Stimulated activated memory B cell treated with anti-CD40 and anti-IgM and Interleukin-4, amounts not matched to agents 10 μg/mL and 1 μg/mL and 100 μg/mL, for 72 hours (primary cell): ENCODE data around the gene AHRR.

Source experiments
- ATAC-seq: fragments of 150-1000 bp; cut with Tn5 transposase; 2 replicates; pipeline ENCODE4 v1.10.0; 2021
- H3K27ac Mint-ChIP-seq: one replicate; pipeline ENCODE4 v1.8.0; 2022; ENCODE audit warnings: mild to moderate bottlenecking, mixed read lengths
- H3K27me3 Mint-ChIP-seq: one replicate; pipeline ENCODE4 v1.8.0; 2022; ENCODE audit warnings: mixed read lengths
- H3K36me3 Mint-ChIP-seq: one replicate; pipeline ENCODE4 v1.8.0; 2022; ENCODE audit warnings: mixed read lengths
- H3K4me1 Mint-ChIP-seq: one replicate; pipeline ENCODE4 v1.8.0; 2022; ENCODE audit warnings: mixed read lengths
- H3K4me3 Mint-ChIP-seq: one replicate; pipeline ENCODE4 v1.8.0; 2022; ENCODE audit warnings: mild to moderate bottlenecking, moderate library complexity, mixed read lengths
- H3K9me3 Mint-ChIP-seq: one replicate; pipeline ENCODE4 v1.8.0; 2022; ENCODE audit warnings: mixed read lengths

Gene AHRR

GRCh38 chr5:440401-441201 lies 119.1 kb downstream of the AHRR start:
- Mint-ChIP-seq H3K9me3 (no peaks in the 10 kb centered on the region), H3K27me3 (peaks cover under 1% of the 10 kb centered on the region), H3K27ac (peak overlapping the region; percentile 95), H3K4me1 (peaks cover 56% of the 10 kb centered on the region), H3K36me3 (peaks cover 14% of the 10 kb centered on the region), H3K4me3 (peak overlapping the region; percentile 30)
- no peak for ATAC-seq

DNA sequence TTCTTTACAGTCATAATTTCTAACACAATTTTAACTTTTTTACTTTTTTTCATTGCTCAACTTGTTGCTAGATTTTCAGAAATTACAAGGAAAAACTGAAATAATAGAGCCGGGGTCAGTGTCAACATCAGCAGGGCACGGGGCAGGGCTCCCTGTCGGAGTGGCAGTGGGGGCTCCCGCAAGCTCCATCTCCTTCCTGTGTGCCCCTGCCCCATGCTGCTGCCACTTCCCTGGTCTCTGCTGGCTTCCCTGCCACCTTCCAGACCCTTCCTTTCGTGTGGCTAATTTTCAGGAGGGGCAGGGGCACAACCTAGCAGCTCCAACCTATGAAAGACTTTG lies 120.5 kb downstream of the AHRR start:
- H3K4me3 Mint-ChIP-seq, result peak overlapping the region; percentile 99
- ATAC-seq, result no peak
- H3K27ac Mint-ChIP-seq, result peak overlapping the region; percentile 95
- H3K4me1 Mint-ChIP-seq, result peaks cover 69% of the 10 kb centered on the region
- H3K27me3 Mint-ChIP-seq, result no peaks in the 10 kb centered on the region
- no peaks in the 10 kb centered on the region for H3K9me3 Mint-ChIP-seq
- peaks cover 23% of the 10 kb centered on the region for H3K36me3 Mint-ChIP-seq

- Mint-ChIP-seq H3K9me3 (no peaks in the 10 kb centered on the region), H3K4me1 (peaks cover 76% of the 10 kb centered on the region), H3K36me3 (peaks cover 30% of the 10 kb centered on the region), H3K27me3 (no peaks in the 10 kb centered on the region), H3K4me3 (peak within 1 kb of the TSS; percentile 99), H3K27ac (peak within 1 kb of the TSS; percentile 95)
- ATAC-seq, result peak; percentile 89
Measured at GRCh38 chr5:442335-443238, 121.1 kb downstream of the AHRR start, which contains the start of gene EXOC3. EXOC3 (plus strand) TSS chr5:443176; CDS start chr5:446206, 3,030 bp downstream.

- Mint-ChIP-seq H3K27ac (peak overlapping the region; percentile 95), H3K36me3 (peaks cover 39% of the 10 kb centered on the region), H3K4me1 (peaks cover 85% of the 10 kb centered on the region), H3K27me3 (no peaks in the 10 kb centered on the region), H3K4me3 (peak overlapping the region; percentile 99), H3K9me3 (no peaks in the 10 kb centered on the region)
- ATAC-seq, result peak; percentile 56
Measured at GRCh38 chr5:443239-444151, 122.0 kb downstream of the AHRR start.

GRCh38 chr5:444226-444625 lies 122.7 kb downstream of the AHRR start:
- H3K9me3 Mint-ChIP-seq, result no peaks in the 10 kb centered on the region
- peaks cover 46% of the 10 kb centered on the region for H3K36me3 Mint-ChIP-seq
- peak overlapping the region; percentile 99 for H3K4me3 Mint-ChIP-seq
- peak overlapping the region; percentile 95 for H3K27ac Mint-ChIP-seq
- no peak for ATAC-seq
- peaks cover 89% of the 10 kb centered on the region for H3K4me1 Mint-ChIP-seq
- H3K27me3 Mint-ChIP-seq, result no peaks in the 10 kb centered on the region

DNA sequence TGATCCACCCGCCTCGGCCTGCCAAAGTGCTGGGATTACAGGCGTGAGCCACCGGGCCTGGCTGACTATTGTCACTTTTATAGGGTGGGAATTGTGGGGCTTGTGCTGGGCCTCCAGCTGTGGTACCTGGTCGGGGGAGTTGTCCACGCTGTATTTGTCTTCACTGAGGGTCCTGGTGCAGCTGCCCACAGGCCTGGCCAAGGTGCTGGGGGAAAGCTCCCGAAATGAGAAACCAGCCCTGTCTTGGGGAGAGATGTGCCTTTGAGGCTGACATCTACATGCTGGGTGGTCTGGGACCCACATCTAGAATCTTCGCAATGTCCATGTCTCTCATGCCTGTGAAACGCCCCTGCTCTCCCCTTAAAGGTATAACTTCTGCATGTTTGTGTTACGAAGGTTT lies 124.1 kb downstream of the AHRR start:
- H3K4me3 Mint-ChIP-seq, result no peak overlapping the region
- peaks cover 3% of the 10 kb centered on the region for H3K9me3 Mint-ChIP-seq
- H3K27me3 Mint-ChIP-seq, result no peaks in the 10 kb centered on the region
- ATAC-seq, result no peak
- peaks cover 76% of the 10 kb centered on the region for H3K4me1 Mint-ChIP-seq
- peak overlapping the region; percentile 21 for H3K27ac Mint-ChIP-seq
- peaks cover 60% of the 10 kb centered on the region for H3K36me3 Mint-ChIP-seq

- no peak for ATAC-seq
- peaks cover 69% of the 10 kb centered on the region for H3K4me1 Mint-ChIP-seq
- no peaks in the 10 kb centered on the region for H3K27me3 Mint-ChIP-seq
- H3K4me3 Mint-ChIP-seq, result no peak overlapping the region
- peaks cover 66% of the 10 kb centered on the region for H3K36me3 Mint-ChIP-seq
- H3K27ac Mint-ChIP-seq, result peak overlapping the region; percentile 28
- peaks cover 7% of the 10 kb centered on the region for H3K9me3 Mint-ChIP-seq
Measured at GRCh38 chr5:446066-446882, 124.8 kb downstream of the AHRR start.

- peaks cover 10% of the 10 kb centered on the region for H3K9me3 Mint-ChIP-seq
- no peak for ATAC-seq
- peak overlapping the region; percentile 28 for H3K27ac Mint-ChIP-seq
- H3K36me3 Mint-ChIP-seq, result peaks cover 72% of the 10 kb centered on the region
- no peak overlapping the region for H3K4me3 Mint-ChIP-seq
- peaks cover 64% of the 10 kb centered on the region for H3K4me1 Mint-ChIP-seq
- H3K27me3 Mint-ChIP-seq, result no peaks in the 10 kb centered on the region
Measured at GRCh38 chr5:446883-447263, 125.4 kb downstream of the AHRR start.

DNA sequence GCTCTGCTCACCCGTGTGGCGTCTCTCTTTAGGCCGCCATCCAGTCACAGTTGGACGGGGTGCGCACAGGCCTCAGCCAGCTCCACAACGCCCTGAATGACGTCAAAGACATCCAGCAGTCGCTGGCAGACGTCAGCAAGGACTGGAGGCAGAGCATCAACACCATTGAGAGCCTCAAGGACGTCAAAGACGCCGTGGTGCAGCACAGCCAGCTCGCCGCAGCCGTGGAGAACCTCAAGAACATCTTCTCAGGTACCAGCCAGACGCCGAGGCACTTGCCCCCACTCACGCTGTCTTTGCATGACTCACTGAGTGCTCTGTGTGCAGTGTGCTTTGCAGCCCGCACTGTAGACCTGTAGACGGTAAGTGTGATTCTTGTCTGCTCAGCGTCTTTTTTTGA lies 126.0 kb downstream of the AHRR start:
- peak overlapping the region; percentile 28 for H3K27ac Mint-ChIP-seq
- peaks cover 15% of the 10 kb centered on the region for H3K9me3 Mint-ChIP-seq
- H3K27me3 Mint-ChIP-seq, result no peaks in the 10 kb centered on the region
- no peak for ATAC-seq
- peaks cover 79% of the 10 kb centered on the region for H3K36me3 Mint-ChIP-seq
- no peak overlapping the region for H3K4me3 Mint-ChIP-seq
- peaks cover 58% of the 10 kb centered on the region for H3K4me1 Mint-ChIP-seq

DNA sequence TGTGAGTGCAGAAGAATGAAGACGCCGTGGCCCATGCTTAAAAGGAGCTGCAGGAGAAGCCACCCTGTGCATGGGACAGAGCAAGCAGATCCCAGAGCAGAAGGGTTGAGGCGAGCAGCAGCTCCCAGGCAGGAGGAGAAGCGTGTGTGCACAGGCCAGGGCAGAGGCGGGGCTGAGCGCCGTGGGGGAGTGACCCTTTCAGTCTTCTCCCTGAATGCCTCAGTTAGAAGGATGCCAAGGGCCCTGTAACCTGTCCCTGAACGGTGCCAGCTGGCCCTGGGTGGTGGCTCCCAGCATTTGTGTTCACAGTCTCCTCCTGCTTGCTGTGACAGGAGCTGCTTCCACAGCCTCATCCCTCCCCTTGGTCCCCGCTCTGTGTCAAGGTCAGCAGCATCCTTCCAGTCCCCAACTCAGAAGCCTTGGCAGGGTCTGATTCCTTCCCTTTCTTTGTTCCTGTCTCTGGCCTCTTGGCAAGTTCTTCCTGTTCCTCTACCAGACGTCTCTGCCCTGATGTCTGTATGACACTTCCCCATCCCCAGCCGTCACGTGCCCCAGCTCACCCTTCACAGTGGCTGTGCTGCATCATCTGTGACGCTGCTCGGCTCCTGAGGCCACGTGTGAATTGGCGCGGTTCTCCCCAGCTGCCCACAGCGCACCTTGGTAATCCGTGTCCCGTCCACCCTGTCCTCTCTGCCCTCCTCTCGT lies 126.7 kb downstream of the AHRR start:
- peaks cover 22% of the 10 kb centered on the region for H3K9me3 Mint-ChIP-seq
- H3K4me1 Mint-ChIP-seq, result peaks cover 57% of the 10 kb centered on the region
- no peaks in the 10 kb centered on the region for H3K27me3 Mint-ChIP-seq
- peak; percentile 71 for ATAC-seq
- peaks cover 86% of the 10 kb centered on the region for H3K36me3 Mint-ChIP-seq
- H3K4me3 Mint-ChIP-seq, result no peak overlapping the region
- no peak overlapping the region for H3K27ac Mint-ChIP-seq

GRCh38 chr5:448766-449090 lies 127.2 kb downstream of the AHRR start:
- Mint-ChIP-seq H3K4me1 (peaks cover 58% of the 10 kb centered on the region), H3K27ac (no peak overlapping the region), H3K4me3 (no peak overlapping the region), H3K9me3 (peaks cover 24% of the 10 kb centered on the region), H3K36me3 (peaks cover 91% of the 10 kb centered on the region), H3K27me3 (no peaks in the 10 kb centered on the region)
- ATAC-seq, result no peak

DNA sequence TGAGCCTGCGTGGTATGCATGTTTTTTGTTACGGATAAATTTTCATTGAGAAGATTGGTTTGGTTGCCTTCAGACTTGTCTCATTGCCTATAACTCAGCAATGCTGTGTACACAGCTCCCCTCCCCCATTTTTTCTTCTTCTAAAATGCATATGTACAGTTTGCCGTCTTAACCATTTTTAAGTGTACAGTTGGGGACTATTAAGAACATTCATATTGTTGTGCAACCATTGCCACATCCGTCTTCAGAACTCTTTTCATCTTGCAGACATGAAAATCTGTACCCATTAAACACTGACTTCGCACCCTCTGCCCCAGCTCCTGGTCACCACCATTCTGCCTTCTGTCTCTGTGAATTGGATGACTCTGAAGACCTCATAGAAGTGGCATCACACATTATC lies 127.6 kb downstream of the AHRR start:
- no peak overlapping the region for H3K4me3 Mint-ChIP-seq
- no peaks in the 10 kb centered on the region for H3K27me3 Mint-ChIP-seq
- H3K9me3 Mint-ChIP-seq, result peaks cover 24% of the 10 kb centered on the region
- no peak for ATAC-seq
- H3K36me3 Mint-ChIP-seq, result peaks cover 94% of the 10 kb centered on the region
- H3K4me1 Mint-ChIP-seq, result peaks cover 55% of the 10 kb centered on the region
- no peak overlapping the region for H3K27ac Mint-ChIP-seq

GRCh38 chr5:451587-452458 lies 130.3 kb downstream of the AHRR start:
- no peaks in the 10 kb centered on the region for H3K27me3 Mint-ChIP-seq
- H3K9me3 Mint-ChIP-seq, result peaks cover 24% of the 10 kb centered on the region
- ATAC-seq, result no peak
- H3K4me3 Mint-ChIP-seq, result no peak overlapping the region
- H3K4me1 Mint-ChIP-seq, result peaks cover 38% of the 10 kb centered on the region
- peaks cover 100% of the 10 kb centered on the region for H3K36me3 Mint-ChIP-seq
- H3K27ac Mint-ChIP-seq, result no peak overlapping the region
